ENCODE measurements around the gene FANCG. TPM values are rescaled to one million over a fixed set of nuclear protein-coding genes. Genes with fewer than 3 reads are reported as not detected.

FANCG gene
- total RNA-seq, 1 experiment from 2014 or later = 108 TPM

GRCh38 chr9:35059438-35059837, 20.3 kb downstream of the FANCG start:
- TF ChIP-seq ERG (CRISPR knock-in tag; IDR thresholded peaks at IDR 0.05) (no peak), FOXP1 (CRISPR knock-in tag; IDR thresholded peaks at IDR 0.05; ENCODE audit: borderline replicate concordance) (no peak), ZNF423 (CRISPR knock-in tag; IDR thresholded peaks at IDR 0.05) (no peak), ETV6 (CRISPR knock-in tag; IDR thresholded peaks at IDR 0.05) (no peak), TEAD1 (CRISPR knock-in tag; IDR thresholded peaks at IDR 0.05) (no peak), NR2C2 (CRISPR knock-in tag; IDR thresholded peaks at IDR 0.05) (no peak), FOXP4 (CRISPR knock-in tag; IDR thresholded peaks at IDR 0.05) (no peak)
- ChIA-PET POLR2A (interaction anchor here (1.4 kb wide), 1 partner anchor 160 kb away, joined by 4 read pairs; no protein-coding TSS in a partner anchor), CTCF (no interaction called here)
- H3K4me1 Mint-ChIP-seq = no peaks in the 10 kb centered on the region
- H3K36me3 Mint-ChIP-seq = peaks cover 93% of the 10 kb centered on the region
- no peaks in the 10 kb centered on the region for H3K27me3 Mint-ChIP-seq (ENCODE audit: low read depth)
- H3K4me3 Mint-ChIP-seq = no peak overlapping the region
- ATAC-seq (no peak), DNase-seq (ENCODE audit: low spot score) (no peak)
- no peak overlapping the region for H3K27ac Mint-ChIP-seq
- no peaks in the 10 kb centered on the region for H3K9me3 Mint-ChIP-seq

- H3K27me3 Mint-ChIP-seq (ENCODE audit: low read depth) = no peaks in the 10 kb centered on the region
- CTCF ChIA-PET = no interaction called here
- ATAC-seq = no peak
- no peak overlapping the region for H3K27ac Mint-ChIP-seq
- H3K9me3 Mint-ChIP-seq = no peaks in the 10 kb centered on the region; the same call in 1 of the 2 replicates
- H3K4me3 Mint-ChIP-seq = no peak overlapping the region
- no peak for DNase-seq (ENCODE audit: low spot score)
- peaks cover 91% of the 10 kb centered on the region for H3K36me3 Mint-ChIP-seq
- no peaks in the 10 kb centered on the region for H3K4me1 Mint-ChIP-seq
- POLR2A ChIA-PET = no interaction called here
- TF ChIP-seq JAZF1 (CRISPR knock-in tag; IDR thresholded peaks at IDR 0.05) (no peak), E2F1 (CRISPR knock-in tag; IDR thresholded peaks at IDR 0.05) (no peak), MXD4 (CRISPR knock-in tag; IDR thresholded peaks at IDR 0.05; ENCODE audit: borderline replicate concordance) (no peak), GTF2I (CRISPR knock-in tag; conservative IDR thresholded peaks at IDR 0.05) (no peak), FOXP1 (CRISPR knock-in tag; IDR thresholded peaks at IDR 0.05; ENCODE audit: borderline replicate concordance) (no peak), FOXP4 (CRISPR knock-in tag; IDR thresholded peaks at IDR 0.05) (no peak), TEAD1 (CRISPR knock-in tag; IDR thresholded peaks at IDR 0.05) (no peak), ZNF423 (CRISPR knock-in tag; IDR thresholded peaks at IDR 0.05) (no peak), CREB1 (CRISPR knock-in tag; IDR thresholded peaks at IDR 0.05) (no peak), ETV6 (CRISPR knock-in tag; IDR thresholded peaks at IDR 0.05) (no peak), ZNF263 (CRISPR knock-in tag; IDR thresholded peaks at IDR 0.05; ENCODE audit: low read depth) (no peak), CBFB (CRISPR knock-in tag; IDR thresholded peaks at IDR 0.05; ENCODE audit: low read depth) (no peak)
- TF ChIP-seq, protein P1, sequence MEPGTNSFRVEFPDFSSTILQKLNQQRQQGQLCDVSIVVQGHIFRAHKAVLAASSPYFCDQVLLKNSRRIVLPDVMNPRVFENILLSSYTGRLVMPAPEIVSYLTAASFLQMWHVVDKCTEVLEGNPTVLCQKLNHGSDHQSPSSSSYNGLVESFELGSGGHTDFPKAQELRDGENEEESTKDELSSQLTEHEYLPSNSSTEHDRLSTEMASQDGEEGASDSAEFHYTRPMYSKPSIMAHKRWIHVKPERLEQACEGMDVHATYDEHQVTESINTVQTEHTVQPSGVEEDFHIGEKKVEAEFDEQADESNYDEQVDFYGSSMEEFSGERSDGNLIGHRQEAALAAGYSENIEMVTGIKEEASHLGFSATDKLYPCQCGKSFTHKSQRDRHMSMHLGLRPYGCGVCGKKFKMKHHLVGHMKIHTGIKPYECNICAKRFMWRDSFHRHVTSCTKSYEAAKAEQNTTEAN (CRISPR knock-in tag; IDR thresholded peaks at IDR 0.05) = no peak
- TF ChIP-seq, protein P2, sequence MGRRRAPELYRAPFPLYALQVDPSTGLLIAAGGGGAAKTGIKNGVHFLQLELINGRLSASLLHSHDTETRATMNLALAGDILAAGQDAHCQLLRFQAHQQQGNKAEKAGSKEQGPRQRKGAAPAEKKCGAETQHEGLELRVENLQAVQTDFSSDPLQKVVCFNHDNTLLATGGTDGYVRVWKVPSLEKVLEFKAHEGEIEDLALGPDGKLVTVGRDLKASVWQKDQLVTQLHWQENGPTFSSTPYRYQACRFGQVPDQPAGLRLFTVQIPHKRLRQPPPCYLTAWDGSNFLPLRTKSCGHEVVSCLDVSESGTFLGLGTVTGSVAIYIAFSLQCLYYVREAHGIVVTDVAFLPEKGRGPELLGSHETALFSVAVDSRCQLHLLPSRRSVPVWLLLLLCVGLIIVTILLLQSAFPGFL (CRISPR knock-in tag; IDR thresholded peaks at IDR 0.05; ENCODE audit: borderline replicate concordance) = no peak
- TF ChIP-seq, protein P3, sequence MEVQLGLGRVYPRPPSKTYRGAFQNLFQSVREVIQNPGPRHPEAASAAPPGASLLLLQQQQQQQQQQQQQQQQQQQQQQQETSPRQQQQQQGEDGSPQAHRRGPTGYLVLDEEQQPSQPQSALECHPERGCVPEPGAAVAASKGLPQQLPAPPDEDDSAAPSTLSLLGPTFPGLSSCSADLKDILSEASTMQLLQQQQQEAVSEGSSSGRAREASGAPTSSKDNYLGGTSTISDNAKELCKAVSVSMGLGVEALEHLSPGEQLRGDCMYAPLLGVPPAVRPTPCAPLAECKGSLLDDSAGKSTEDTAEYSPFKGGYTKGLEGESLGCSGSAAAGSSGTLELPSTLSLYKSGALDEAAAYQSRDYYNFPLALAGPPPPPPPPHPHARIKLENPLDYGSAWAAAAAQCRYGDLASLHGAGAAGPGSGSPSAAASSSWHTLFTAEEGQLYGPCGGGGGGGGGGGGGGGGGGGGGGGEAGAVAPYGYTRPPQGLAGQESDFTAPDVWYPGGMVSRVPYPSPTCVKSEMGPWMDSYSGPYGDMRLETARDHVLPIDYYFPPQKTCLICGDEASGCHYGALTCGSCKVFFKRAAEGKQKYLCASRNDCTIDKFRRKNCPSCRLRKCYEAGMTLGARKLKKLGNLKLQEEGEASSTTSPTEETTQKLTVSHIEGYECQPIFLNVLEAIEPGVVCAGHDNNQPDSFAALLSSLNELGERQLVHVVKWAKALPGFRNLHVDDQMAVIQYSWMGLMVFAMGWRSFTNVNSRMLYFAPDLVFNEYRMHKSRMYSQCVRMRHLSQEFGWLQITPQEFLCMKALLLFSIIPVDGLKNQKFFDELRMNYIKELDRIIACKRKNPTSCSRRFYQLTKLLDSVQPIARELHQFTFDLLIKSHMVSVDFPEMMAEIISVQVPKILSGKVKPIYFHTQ (CRISPR knock-in tag; IDR thresholded peaks at IDR 0.05) = no peak
- TF ChIP-seq, protein P4, sequence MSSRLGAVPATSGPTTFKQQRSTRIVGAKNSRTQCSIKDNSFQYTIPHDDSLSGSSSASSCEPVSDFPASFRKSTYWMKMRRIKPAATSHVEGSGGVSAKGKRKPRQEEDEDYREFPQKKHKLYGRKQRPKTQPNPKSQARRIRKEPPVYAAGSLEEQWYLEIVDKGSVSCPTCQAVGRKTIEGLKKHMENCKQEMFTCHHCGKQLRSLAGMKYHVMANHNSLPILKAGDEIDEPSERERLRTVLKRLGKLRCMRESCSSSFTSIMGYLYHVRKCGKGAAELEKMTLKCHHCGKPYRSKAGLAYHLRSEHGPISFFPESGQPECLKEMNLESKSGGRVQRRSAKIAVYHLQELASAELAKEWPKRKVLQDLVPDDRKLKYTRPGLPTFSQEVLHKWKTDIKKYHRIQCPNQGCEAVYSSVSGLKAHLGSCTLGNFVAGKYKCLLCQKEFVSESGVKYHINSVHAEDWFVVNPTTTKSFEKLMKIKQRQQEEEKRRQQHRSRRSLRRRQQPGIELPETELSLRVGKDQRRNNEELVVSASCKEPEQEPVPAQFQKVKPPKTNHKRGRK (CRISPR knock-in tag; IDR thresholded peaks at IDR 0.05; ENCODE audit: borderline replicate concordance) = no peak
- TF ChIP-seq, protein P5, sequence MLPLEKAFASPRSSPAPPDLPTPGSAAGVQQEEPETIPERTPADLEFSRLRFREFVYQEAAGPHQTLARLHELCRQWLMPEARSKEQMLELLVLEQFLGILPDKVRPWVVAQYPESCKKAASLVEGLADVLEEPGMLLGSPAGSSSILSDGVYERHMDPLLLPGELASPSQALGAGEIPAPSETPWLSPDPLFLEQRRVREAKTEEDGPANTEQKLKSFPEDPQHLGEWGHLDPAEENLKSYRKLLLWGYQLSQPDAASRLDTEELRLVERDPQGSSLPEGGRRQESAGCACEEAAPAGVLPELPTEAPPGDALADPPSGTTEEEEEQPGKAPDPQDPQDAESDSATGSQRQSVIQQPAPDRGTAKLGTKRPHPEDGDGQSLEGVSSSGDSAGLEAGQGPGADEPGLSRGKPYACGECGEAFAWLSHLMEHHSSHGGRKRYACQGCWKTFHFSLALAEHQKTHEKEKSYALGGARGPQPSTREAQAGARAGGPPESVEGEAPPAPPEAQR (CRISPR knock-in tag; IDR thresholded peaks at IDR 0.05) = no peak
These were observed 22.5 kb downstream of the FANCG start for GRCh38 chr9:35057271-35057620.

Measured in WTC11 (cell line).